ENCODE results near the gene PRKX. TPM values are rescaled to one million over a fixed set of nuclear protein-coding genes. Genes with fewer than 3 reads are reported as not detected.
"Not testable (repeated sequence)": the region's sequence is repeated elsewhere in the genome, so short reads cannot be mapped to it uniquely, and the experiment has no call there.

PRKX gene
- total RNA-seq, 6 experiments from 2014 or later = 1.7 to 7.2 (median 3.7) TPM

DNA sequence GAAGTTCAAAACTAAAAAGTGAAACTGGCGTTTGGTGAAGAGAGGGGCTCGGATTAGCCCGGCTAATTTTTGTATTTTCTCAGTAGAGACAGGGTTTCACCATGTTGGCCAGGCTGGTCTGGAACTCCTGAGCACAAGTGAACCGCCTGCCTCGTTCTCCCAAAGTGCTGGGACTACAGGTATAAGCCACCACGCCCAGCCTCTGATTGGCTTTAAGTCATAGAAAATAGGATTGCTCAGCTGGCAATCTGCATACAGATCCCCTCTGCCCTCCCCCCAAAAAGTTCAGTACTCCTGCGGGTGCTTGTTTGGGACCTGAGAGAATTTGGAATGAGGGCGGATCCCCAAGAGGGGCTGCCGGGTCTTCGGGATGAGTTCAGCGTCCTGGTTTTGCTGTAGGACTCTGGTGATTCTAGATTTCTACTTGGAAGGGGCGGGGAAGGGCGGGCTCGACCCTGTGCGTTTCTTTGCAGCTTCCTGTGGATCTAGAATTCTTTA is 537 bp upstream of the PRKX start:
- H3K4me1 ChIP-seq = no peaks in the 10 kb centered on the region
- ATAC-seq = no peak
- peaks cover 0 to 7% of the 10 kb centered on the region in 2 donors for H3K27me3 ChIP-seq
- DNase-seq = no peak
- 1% methylated on average over 11 of the region's 15 CpGs for WGBS (ENCODE audit: insufficient coverage, low coverage, low lambda C conversion rate, missing lambda C conversion rate)
- TF ChIP-seq CTCF (IDR thresholded peaks at IDR 0.05) (no peak), POLR2A (IDR thresholded peaks at IDR 0.05) (no peak)
- H3K27ac ChIP-seq = peak overlapping the region in 1 of 3 donors; percentile 50
- intact Hi-C loops (cut with DNase I) = no loop called here
- no peaks in the 10 kb centered on the region for H3K9me3 ChIP-seq
- H3K4me3 ChIP-seq = peak overlapping the region; percentile 49 to 60 (median 49)
- H3K36me3 ChIP-seq = no peaks in the 10 kb centered on the region

DNA sequence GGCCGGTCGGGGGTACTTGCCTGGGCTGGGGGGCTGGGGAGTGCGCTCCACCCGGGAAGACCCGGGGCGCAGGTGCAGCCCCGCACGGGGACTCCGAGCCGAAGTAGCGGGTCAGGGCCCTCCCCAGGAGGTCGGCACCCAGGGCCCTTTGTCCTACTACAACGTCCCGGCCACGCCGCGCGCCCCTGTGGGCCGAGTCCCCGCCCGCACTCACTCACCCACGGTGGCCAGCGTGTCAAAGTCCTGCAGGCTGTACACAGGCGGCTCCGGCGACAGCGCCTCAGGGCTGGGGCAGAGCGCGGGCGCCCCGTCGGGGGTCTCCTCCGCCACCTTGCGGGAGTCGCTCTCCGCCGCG is 602 bp downstream of the PRKX start:
- Histone ChIP-seq H3K4me1 (no peaks in the 10 kb centered on the region), H3K9me3 (no peaks in the 10 kb centered on the region), H3K27me3 (peaks cover 0 to 7% of the 10 kb centered on the region in 2 donors), H3K4me3 (peak overlapping the region; percentile 49 to 60 (median 49)), H3K27ac (peak overlapping the region in 2 of 3 donors; percentile 50 to 53), H3K36me3 (no peaks in the 10 kb centered on the region)
- intact Hi-C loops (cut with DNase I) = no loop called here
- ATAC-seq (peak; percentile 9 to 54 (median 16)), DNase-seq (no peak)
- TF ChIP-seq CTCF (IDR thresholded peaks at IDR 0.05) (no peak), POLR2A (IDR thresholded peaks at IDR 0.05) (no peak)
- WGBS (ENCODE audit: insufficient coverage, low coverage, low lambda C conversion rate, missing lambda C conversion rate) = no CpG with 5 or more reads among the region's 38 CpGs

- no peaks in the 10 kb centered on the region for H3K36me3 ChIP-seq
- H3K4me3 ChIP-seq = peak overlapping the region; percentile 49 to 60 (median 49)
- no peak for TF ChIP-seq CTCF (IDR thresholded peaks at IDR 0.05)
- no peak for TF ChIP-seq POLR2A (IDR thresholded peaks at IDR 0.05)
- 23% methylated on average over 11 of the region's 39 CpGs for WGBS (ENCODE audit: insufficient coverage, low coverage, low lambda C conversion rate, missing lambda C conversion rate)
- DNase-seq (peak in 1 of 3 donors; percentile 27), ATAC-seq (peak in 3 of 4 donors; percentile 13 to 39 (median 29))
- intact Hi-C loops (cut with DNase I) = no loop called here
- H3K27ac ChIP-seq = peak overlapping the region in 2 of 3 donors; percentile 50 to 53
- peaks cover 0 to 7% of the 10 kb centered on the region in 2 donors for H3K27me3 ChIP-seq
- no peaks in the 10 kb centered on the region for H3K4me1 ChIP-seq
- H3K9me3 ChIP-seq = no peaks in the 10 kb centered on the region
Measured at GRCh38 chrX:3712051-3712869, 1.2 kb downstream of the PRKX start.

DNA sequence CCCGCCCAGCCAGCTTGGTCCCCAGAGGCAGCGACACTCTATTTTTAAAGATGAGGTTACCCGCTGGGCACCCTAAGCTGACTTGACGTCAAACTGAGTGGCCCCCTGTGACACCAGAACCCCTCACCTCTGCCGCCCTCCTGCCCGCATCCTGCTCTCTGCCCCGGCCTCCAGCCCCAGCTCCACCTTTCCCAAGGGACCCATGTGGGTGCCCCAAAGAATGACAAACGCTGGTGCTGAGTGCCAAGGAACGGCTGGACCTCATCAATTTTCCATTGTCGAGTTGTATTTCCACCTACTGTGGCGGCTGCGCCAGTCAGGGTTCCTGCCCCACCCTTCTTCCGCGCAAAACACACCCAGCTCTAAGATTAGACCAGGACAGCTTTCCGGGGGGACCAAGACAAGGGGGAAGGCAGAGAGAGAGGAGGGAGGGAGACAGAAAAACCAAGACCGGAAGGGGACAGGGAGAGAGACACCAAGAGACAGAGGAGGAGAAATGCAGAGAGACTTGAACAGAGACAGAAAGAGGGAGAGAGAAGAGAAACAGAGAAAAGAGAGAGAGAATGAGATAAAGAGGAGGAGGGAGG is 2.0 kb downstream of the PRKX start:
- DNase-seq = no peak
- H3K27me3 ChIP-seq = peaks cover 0 to 7% of the 10 kb centered on the region in 2 donors
- H3K27ac ChIP-seq = no peak overlapping the region
- 32% methylated on average over 14 of the region's 16 CpGs for WGBS (ENCODE audit: insufficient coverage, low coverage, low lambda C conversion rate, missing lambda C conversion rate)
- no peaks in the 10 kb centered on the region for H3K9me3 ChIP-seq
- H3K4me1 ChIP-seq = no peaks in the 10 kb centered on the region
- ATAC-seq = no peak
- intact Hi-C loops (cut with DNase I) = no loop called here
- TF ChIP-seq POLR2A (IDR thresholded peaks at IDR 0.05) (no peak), CTCF (IDR thresholded peaks at IDR 0.05) (no peak)
- H3K4me3 ChIP-seq = peak overlapping the region in 1 of 3 donors; percentile 60
- no peaks in the 10 kb centered on the region for H3K36me3 ChIP-seq

DNA sequence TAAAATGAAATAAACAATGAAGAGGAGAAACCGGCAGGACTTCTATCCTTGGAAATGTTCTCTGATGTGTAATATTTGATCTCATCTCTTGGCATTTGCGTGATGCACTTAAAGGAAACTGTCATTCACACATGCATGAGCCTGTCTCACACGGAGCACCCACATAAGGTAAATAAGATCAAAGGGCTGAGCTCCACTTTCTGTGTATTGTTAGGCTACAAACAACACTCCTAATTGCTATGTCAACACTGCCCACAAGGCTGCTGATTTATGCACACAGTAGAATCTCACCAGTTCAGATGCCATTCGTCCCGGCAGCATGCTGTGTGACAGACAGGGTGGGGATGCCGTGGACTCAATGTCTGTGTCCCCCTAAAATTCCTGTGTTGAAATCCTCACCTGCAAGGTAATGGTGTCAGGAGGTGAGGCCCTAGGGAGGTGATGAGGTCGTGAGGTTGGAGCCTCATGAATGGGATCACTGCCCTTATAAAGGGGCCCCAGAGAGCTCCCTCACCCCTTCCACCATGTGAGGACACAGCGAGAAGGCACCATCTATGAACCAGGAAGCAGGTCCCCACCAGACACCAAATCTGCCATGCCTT is 5.7 kb downstream of the PRKX start:
- intact Hi-C loops (cut with DNase I); ATAC-seq; DNase-seq: not testable (repeated sequence)

More for the DNA sequence above, 5.7 kb downstream of the PRKX start:
- not testable (repeated sequence) for H3K36me3 ChIP-seq, H3K27me3 ChIP-seq, H3K27ac ChIP-seq, H3K4me1 ChIP-seq, H3K9me3 ChIP-seq, H3K4me3 ChIP-seq
- WGBS (ENCODE audit: insufficient coverage, low coverage, low lambda C conversion rate, missing lambda C conversion rate) = 34% methylated on average over 7 of the region's 8 CpGs

Measured in right lobe of liver (tissue), 6 donors.